ENCODE data around the gene CTAGE6.
"Not testable (repeated sequence)": the region's sequence is repeated elsewhere in the genome, so short reads cannot be mapped to it uniquely, and the experiment has no call there.

DNA sequence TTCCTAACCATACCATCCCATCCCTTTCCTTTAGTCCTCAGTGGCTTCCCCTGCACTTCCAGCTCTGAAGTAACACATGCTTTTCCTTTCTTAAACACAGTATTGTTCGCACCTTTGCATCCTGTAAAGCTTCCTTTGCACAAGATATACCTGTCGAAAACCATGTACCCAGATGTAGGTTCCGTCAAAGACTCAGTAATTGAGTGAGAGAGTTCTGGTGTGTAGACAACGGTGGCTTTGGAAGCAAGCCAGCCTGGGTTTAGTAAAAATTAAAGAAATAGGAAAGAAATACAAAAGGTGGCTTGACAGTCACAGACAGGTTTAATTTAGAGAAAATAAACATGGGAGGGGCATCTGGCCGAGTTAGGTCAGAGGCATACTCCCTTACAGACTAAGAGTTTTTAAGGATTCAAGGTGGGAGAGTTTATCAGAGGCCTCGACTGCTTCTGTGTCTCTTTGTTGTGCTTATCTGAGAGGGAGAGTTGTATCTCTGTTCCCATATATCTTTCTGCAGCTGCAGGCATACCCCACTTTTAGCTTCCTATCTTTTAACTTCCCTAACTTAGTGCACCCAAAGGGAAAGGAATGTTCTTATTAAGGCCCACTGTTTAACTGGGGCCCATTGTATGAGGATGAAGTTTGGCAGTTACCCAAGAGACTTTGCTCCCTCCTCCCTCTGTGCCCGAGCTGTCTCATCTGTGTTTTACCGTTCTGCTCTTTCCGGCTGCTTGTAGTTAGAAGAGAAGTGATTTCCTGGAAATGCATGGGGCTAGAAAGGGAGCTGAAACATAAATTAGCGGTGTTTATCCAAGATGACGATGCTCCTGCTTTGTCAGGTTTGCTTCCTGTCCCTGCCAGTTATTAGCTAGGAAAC is 42.7 kb downstream of the CTAGE6 start:
- TF ChIP-seq, protein P1, sequence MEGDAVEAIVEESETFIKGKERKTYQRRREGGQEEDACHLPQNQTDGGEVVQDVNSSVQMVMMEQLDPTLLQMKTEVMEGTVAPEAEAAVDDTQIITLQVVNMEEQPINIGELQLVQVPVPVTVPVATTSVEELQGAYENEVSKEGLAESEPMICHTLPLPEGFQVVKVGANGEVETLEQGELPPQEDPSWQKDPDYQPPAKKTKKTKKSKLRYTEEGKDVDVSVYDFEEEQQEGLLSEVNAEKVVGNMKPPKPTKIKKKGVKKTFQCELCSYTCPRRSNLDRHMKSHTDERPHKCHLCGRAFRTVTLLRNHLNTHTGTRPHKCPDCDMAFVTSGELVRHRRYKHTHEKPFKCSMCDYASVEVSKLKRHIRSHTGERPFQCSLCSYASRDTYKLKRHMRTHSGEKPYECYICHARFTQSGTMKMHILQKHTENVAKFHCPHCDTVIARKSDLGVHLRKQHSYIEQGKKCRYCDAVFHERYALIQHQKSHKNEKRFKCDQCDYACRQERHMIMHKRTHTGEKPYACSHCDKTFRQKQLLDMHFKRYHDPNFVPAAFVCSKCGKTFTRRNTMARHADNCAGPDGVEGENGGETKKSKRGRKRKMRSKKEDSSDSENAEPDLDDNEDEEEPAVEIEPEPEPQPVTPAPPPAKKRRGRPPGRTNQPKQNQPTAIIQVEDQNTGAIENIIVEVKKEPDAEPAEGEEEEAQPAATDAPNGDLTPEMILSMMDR (conservative IDR thresholded peaks at IDR 0.05 in 1 of 2, IDR thresholded peaks at IDR 0.05 in 1 of 2; ENCODE audit: low read depth in 1 of 2, low read length in 2 of 2) = not testable (repeated sequence)
- TF ChIP-seq EZH2 (IDR thresholded peaks at IDR 0.05; ENCODE audit: low read length, missing control alignments) = not testable (repeated sequence)

All from fibroblast of lung (primary cell).